Neural cell (in vitro differentiated cells): Measurements from ENCODE around the gene SIK3. TPM values are rescaled to one million over a fixed set of nuclear protein-coding genes. Genes with fewer than 3 reads are reported as not detected.

ENCODE experiments used
- H2AFZ ChIP-seq: fragments of 200-600, 300-800 bp; sonication (generic), shearing (Covaris generic); 2 replicates; pipeline ENCODE4 v1.6.0; 2014; ENCODE audit warnings: low read depth, mild to moderate bottlenecking, antibody characterized with exemption, low read length, moderate library complexity
- H3F3A ChIP-seq: fragments of 200-600 bp; shearing (Covaris generic); 2 replicates; pipeline ENCODE4 v1.6.1; 2016; ENCODE audit warnings: mild to moderate bottlenecking, moderate library complexity, mixed read lengths, antibody characterized with exemption, low read length; ENCODE audit not compliant: insufficient read depth, poor library complexity, severe bottlenecking
- H3K27ac ChIP-seq: fragments of 200-600, 300-800 bp; sonication (generic), shearing (Covaris generic); 2 replicates; pipeline ENCODE4 v1.5.1; 2014; ENCODE audit warnings: mild to moderate bottlenecking, low read length, moderate library complexity
- H3K27me3 ChIP-seq: fragments of 300-800, 200-600 bp; sonication (generic), shearing (Covaris generic); 2 replicates; pipeline ENCODE4 v1.6.0; 2014; ENCODE audit warnings: mild to moderate bottlenecking, low read depth, low read length, moderate library complexity; ENCODE audit not compliant: insufficient read depth
- H3K36me3 ChIP-seq: fragments of 300-800, 200-600 bp; sonication (generic), shearing (Covaris generic); 2 replicates; pipeline ENCODE4 v1.5.1; 2014; ENCODE audit warnings: mild to moderate bottlenecking, antibody characterized with exemption, low read length, moderate library complexity; ENCODE audit not compliant: insufficient read depth
- H3K4me2 ChIP-seq: fragments of 300-800, 200-600 bp; sonication (generic), shearing (Covaris generic); 2 replicates; pipeline ENCODE4 v1.6.0; 2014; ENCODE audit warnings: mild to moderate bottlenecking, low read length
- H3K4me3 ChIP-seq: fragments of 300-800, 200-600 bp; sonication (generic), shearing (Covaris generic); 2 replicates; pipeline ENCODE4 v1.5.1; 2014; ENCODE audit warnings: mild to moderate bottlenecking, low read length, moderate library complexity
- H3K79me2 ChIP-seq: fragments of 200-600 bp; shearing (Covaris generic); replicated peaks from 2 replicates; pipeline ENCODE4 v1.6.0; 2014; ENCODE audit warnings: mild to moderate bottlenecking, low read length, moderate library complexity; ENCODE audit not compliant: insufficient read depth
- H3K9ac ChIP-seq: fragments of 300-800, 200-600 bp; sonication (generic), shearing (Covaris generic); 2 replicates; pipeline ENCODE4 v1.6.1; 2016; ENCODE audit warnings: mild to moderate bottlenecking, low read length, mixed read lengths
- H3K9me2 ChIP-seq: fragments of 200-600 bp; shearing (Covaris generic); 2 replicates; pipeline ENCODE4 v1.6.1; 2016; ENCODE audit warnings: mild to moderate bottlenecking, low read length, mixed read lengths; ENCODE audit not compliant: insufficient read depth
- H3K9me3 ChIP-seq: fragments of 200-600, 300-800 bp; sonication (generic), shearing (Covaris generic); 2 replicates; pipeline ENCODE4 v1.6.1; 2016; ENCODE audit warnings: mild to moderate bottlenecking, mixed run types, low read length, moderate library complexity, mixed read lengths
- H4K20me1 ChIP-seq: fragments of 200-600 bp; shearing (Covaris generic); 2 replicates; pipeline ENCODE4 v1.6.1; 2016; ENCODE audit warnings: mild to moderate bottlenecking, mixed run types; ENCODE audit not compliant: insufficient read depth
- EP300 ChIP-seq: fragments of 450-650 bp; conservative IDR thresholded peaks from 2 replicates; pipeline ENCODE4 v1.6.1; 2014; ENCODE audit warnings: antibody characterized with exemption, mild to moderate bottlenecking, moderate library complexity; ENCODE audit not compliant: poor library complexity, severe bottlenecking
- EZH2 ChIP-seq: fragments of 200-600, 300-800 bp; shearing (Covaris generic), sonication (generic); IDR thresholded peaks from 2 replicates; pipeline ENCODE4 v1.6.1; 2014; ENCODE audit warnings: antibody characterized with exemption, low read length, borderline replicate concordance, mild to moderate bottlenecking; ENCODE audit not compliant: insufficient read depth, poor library complexity, severe bottlenecking
- MXI1 ChIP-seq: fragments of 450-650 bp; conservative IDR thresholded peaks from 2 replicates; pipeline ENCODE4 v1.6.1; 2014; ENCODE audit warnings: antibody characterized with exemption, mild to moderate bottlenecking; ENCODE audit not compliant: poor library complexity, severe bottlenecking
- POLR2AphosphoS5 ChIP-seq: IDR thresholded peaks from 2 replicates; pipeline ENCODE4 v1.6.1; 2012
- RAD21 ChIP-seq: fragments of 450-650 bp; conservative IDR thresholded peaks from 2 replicates; pipeline ENCODE4 v1.6.1; 2014; ENCODE audit warnings: antibody characterized with exemption, mild to moderate bottlenecking, moderate library complexity
- SMC3 ChIP-seq: fragments of 450-650 bp; conservative IDR thresholded peaks from 2 replicates; pipeline ENCODE4 v1.6.1; 2014; ENCODE audit warnings: antibody characterized with exemption, mild to moderate bottlenecking, moderate library complexity; ENCODE audit not compliant: poor library complexity
- TAF1 ChIP-seq: IDR thresholded peaks from 2 replicates; pipeline ENCODE4 v1.6.1; 2012; ENCODE audit warnings: low read depth
- polyA plus RNA-seq: library from polyadenylated mRNA; depleted of rRNA; stranded (reverse); fragments of >200 nt; gene quantifications from 2 replicates; pipeline ENCODE4 v1.2.3, GENCODE V29; 2014
- TF ChIP-seq, protein P1 (sequence below): fragments of 450-650 bp; IDR thresholded peaks from 2 replicates; pipeline ENCODE4 v1.5.1; 2014; ENCODE audit warnings: antibody characterized with exemption, mild to moderate bottlenecking, moderate library complexity; ENCODE audit not compliant: poor library complexity, severe bottlenecking
- TF ChIP-seq, protein P2 (sequence below): IDR thresholded peaks from 2 replicates; pipeline ENCODE4 v1.6.1; 2012; ENCODE audit warnings: borderline replicate concordance

SIK3 gene
- polyA plus RNA-seq, 1 donor from 2014 or later: 11.2 TPM

DNA sequence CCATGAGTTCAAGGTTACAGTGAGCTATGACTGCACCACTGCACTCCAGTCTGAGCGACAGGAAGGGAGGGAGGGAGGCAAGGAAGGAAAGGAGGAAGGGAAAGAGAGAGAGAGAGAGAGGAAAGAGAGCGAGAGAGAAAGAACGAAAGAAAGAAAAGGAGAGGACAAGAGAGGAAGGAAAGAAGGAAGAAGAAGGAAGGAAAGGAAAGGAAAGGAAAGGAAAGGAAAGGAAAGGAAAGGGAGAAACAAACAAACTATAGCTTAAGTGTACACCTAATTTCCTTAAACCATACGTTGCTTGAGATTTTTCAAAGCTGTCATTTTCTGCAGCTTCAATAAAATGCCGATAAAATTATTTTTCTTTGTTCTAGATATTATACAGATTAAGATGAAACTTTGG, 180.6 kb downstream of the SIK3 start:
- no peaks in the 10 kb centered on the region for H4K20me1 ChIP-seq
- H3K4me3 ChIP-seq: no peak overlapping the region
- no peaks in the 10 kb centered on the region for H3K79me2 ChIP-seq
- H3K9me2 ChIP-seq: no peaks in the 10 kb centered on the region
- H3K4me2 ChIP-seq: no peak overlapping the region
- H3K9ac ChIP-seq: no peak overlapping the region
- H3K27me3 ChIP-seq: no peaks in the 10 kb centered on the region
- no peak overlapping the region for H3K27ac ChIP-seq
- H3K9me3 ChIP-seq: no peaks in the 10 kb centered on the region
- TF ChIP-seq EZH2: no peak
- no peak for TF ChIP-seq MXI1
- no peak for TF ChIP-seq TAF1
- TF ChIP-seq SMC3: no peak
- TF ChIP-seq, protein P1, sequence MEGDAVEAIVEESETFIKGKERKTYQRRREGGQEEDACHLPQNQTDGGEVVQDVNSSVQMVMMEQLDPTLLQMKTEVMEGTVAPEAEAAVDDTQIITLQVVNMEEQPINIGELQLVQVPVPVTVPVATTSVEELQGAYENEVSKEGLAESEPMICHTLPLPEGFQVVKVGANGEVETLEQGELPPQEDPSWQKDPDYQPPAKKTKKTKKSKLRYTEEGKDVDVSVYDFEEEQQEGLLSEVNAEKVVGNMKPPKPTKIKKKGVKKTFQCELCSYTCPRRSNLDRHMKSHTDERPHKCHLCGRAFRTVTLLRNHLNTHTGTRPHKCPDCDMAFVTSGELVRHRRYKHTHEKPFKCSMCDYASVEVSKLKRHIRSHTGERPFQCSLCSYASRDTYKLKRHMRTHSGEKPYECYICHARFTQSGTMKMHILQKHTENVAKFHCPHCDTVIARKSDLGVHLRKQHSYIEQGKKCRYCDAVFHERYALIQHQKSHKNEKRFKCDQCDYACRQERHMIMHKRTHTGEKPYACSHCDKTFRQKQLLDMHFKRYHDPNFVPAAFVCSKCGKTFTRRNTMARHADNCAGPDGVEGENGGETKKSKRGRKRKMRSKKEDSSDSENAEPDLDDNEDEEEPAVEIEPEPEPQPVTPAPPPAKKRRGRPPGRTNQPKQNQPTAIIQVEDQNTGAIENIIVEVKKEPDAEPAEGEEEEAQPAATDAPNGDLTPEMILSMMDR: no peak
- TF ChIP-seq, protein P2, sequence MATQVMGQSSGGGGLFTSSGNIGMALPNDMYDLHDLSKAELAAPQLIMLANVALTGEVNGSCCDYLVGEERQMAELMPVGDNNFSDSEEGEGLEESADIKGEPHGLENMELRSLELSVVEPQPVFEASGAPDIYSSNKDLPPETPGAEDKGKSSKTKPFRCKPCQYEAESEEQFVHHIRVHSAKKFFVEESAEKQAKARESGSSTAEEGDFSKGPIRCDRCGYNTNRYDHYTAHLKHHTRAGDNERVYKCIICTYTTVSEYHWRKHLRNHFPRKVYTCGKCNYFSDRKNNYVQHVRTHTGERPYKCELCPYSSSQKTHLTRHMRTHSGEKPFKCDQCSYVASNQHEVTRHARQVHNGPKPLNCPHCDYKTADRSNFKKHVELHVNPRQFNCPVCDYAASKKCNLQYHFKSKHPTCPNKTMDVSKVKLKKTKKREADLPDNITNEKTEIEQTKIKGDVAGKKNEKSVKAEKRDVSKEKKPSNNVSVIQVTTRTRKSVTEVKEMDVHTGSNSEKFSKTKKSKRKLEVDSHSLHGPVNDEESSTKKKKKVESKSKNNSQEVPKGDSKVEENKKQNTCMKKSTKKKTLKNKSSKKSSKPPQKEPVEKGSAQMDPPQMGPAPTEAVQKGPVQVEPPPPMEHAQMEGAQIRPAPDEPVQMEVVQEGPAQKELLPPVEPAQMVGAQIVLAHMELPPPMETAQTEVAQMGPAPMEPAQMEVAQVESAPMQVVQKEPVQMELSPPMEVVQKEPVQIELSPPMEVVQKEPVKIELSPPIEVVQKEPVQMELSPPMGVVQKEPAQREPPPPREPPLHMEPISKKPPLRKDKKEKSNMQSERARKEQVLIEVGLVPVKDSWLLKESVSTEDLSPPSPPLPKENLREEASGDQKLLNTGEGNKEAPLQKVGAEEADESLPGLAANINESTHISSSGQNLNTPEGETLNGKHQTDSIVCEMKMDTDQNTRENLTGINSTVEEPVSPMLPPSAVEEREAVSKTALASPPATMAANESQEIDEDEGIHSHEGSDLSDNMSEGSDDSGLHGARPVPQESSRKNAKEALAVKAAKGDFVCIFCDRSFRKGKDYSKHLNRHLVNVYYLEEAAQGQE: no peak
- no peak for TF ChIP-seq POLR2AphosphoS5
- no peak for TF ChIP-seq EP300
- no peak for TF ChIP-seq RAD21
- no peaks in the 10 kb centered on the region for H3K36me3 ChIP-seq
- H2AFZ ChIP-seq: no peak overlapping the region
- H3F3A ChIP-seq: no peaks in the 10 kb centered on the region

DNA sequence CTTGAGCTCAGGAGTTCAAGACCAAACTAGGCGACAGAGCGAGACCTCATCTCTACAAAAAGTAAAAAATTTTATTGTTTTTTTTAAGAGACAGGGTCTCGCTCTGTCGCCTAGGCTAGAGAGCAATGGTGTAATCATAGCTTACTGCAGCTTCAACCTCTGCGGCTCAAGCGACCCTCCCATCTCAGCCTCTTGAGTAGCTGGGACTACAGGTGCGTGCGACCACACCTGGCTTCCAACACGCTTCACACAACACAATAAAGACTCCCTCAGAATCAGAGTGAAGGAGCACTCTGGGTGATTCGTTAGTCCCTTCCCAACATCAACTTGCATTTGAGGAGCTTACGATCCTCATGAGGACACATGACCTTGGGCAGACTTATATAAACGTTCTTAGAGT, 181.3 kb downstream of the SIK3 start:
- no peak overlapping the region for H3K27ac ChIP-seq

More for the DNA sequence above, 181.3 kb downstream of the SIK3 start:
- TF ChIP-seq POLR2AphosphoS5: no peak
- no peak for TF ChIP-seq TAF1
- TF ChIP-seq SMC3: no peak
- TF ChIP-seq, protein P2: no peak
- TF ChIP-seq EP300: no peak
- no peak for TF ChIP-seq MXI1
- TF ChIP-seq EZH2: no peak
- no peak for TF ChIP-seq RAD21
- TF ChIP-seq, protein P1: no peak
- Histone ChIP-seq H3K9me3 (no peaks in the 10 kb centered on the region), H3F3A (no peaks in the 10 kb centered on the region), H3K4me3 (no peak overlapping the region), H3K4me2 (no peak overlapping the region), H3K9ac (no peak overlapping the region), H3K79me2 (no peaks in the 10 kb centered on the region), H3K27me3 (no peaks in the 10 kb centered on the region), H2AFZ (no peak overlapping the region), H3K36me3 (no peaks in the 10 kb centered on the region), H3K9me2 (no peaks in the 10 kb centered on the region), H4K20me1 (no peaks in the 10 kb centered on the region)
